Upper lobe of left lung (tissue), 4 donors: ENCODE results near the gene THSD7A.

Experiments
- EP300 ChIP-seq, 4 donors: sonication (generic); formaldehyde crosslinking; IDR thresholded peaks; one replicate each; pipeline ENCODE4 v1.5.1; 2017; ENCODE audit warnings: antibody characterized with exemption in 4 of 4, control low read depth in 2 of 4
- POLR2A ChIP-seq, 4 donors: fragments of 450-650 bp; IDR thresholded peaks; one replicate each; pipeline ENCODE4 v1.5.1; 2016 to 2017; ENCODE audit warnings: antibody characterized with exemption in 4 of 4, mild to moderate bottlenecking in 2 of 4
- POLR2AphosphoS5 ChIP-seq, 2 donors: sonication (generic); formaldehyde crosslinking; IDR thresholded peaks; one replicate each; pipeline ENCODE4 v1.5.1; 2017; ENCODE audit warnings: antibody characterized with exemption in 2 of 2
- TF ChIP-seq, protein P1 (sequence below), 6 experiments: fragments of 450-650 bp in 4 of 6; fragments of 200-600 bp in 2 of 6; sonication (generic) in 2 of 6; IDR thresholded peaks; one replicate each; pipeline ENCODE4 v1.5.1; 2016 to 2019; ENCODE audit warnings: antibody characterized with exemption in 6 of 6

DNA sequence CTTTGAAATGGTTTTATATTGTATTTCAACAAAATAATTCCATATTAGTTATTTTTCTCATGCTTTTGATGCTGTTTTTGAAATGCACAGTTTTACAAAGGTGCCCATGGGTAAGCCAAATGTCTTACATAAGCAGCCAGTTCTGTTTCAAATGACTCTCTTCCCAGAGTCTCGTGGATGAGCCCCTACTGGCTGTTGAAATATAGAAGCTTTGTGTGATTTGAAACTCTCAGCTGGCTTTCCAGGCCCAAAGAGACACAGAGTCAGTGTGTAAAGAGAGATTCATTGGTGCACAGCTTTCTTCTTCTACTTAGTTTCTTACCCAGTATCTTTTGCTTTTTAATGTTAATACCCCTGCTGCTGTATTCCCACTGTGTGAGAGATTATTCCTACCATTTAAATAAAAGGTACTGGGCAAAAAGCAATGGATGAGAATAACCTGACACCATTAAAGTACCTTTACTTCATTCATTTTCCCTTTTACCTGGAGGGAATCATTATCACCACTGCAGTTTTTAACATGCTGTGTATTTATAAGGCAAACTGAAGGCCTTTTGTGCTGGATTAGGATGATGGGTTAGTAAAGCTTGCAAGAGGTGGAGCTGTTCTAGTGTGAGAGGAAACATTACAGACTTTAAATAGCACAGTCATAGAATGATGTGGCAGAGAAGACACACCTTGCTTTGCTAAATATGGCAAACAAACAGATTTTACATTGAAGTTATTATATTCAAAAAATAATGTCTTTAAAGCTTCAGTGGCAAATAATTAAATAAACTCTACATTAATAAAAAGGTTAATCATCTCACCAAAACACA lies 415.1 kb downstream of the THSD7A start:
- no peak for TF ChIP-seq POLR2A (IDR thresholded peaks at IDR 0.05)
- TF ChIP-seq, protein P1, sequence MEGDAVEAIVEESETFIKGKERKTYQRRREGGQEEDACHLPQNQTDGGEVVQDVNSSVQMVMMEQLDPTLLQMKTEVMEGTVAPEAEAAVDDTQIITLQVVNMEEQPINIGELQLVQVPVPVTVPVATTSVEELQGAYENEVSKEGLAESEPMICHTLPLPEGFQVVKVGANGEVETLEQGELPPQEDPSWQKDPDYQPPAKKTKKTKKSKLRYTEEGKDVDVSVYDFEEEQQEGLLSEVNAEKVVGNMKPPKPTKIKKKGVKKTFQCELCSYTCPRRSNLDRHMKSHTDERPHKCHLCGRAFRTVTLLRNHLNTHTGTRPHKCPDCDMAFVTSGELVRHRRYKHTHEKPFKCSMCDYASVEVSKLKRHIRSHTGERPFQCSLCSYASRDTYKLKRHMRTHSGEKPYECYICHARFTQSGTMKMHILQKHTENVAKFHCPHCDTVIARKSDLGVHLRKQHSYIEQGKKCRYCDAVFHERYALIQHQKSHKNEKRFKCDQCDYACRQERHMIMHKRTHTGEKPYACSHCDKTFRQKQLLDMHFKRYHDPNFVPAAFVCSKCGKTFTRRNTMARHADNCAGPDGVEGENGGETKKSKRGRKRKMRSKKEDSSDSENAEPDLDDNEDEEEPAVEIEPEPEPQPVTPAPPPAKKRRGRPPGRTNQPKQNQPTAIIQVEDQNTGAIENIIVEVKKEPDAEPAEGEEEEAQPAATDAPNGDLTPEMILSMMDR (IDR thresholded peaks at IDR 0.05), result no peak
- no peak for TF ChIP-seq EP300 (IDR thresholded peaks at IDR 0.05)
- no peak for TF ChIP-seq POLR2AphosphoS5 (IDR thresholded peaks at IDR 0.05)
